Epithelial cell of proximal tubule (primary cell): ENCODE measurements around the gene TMC1. TPM values are rescaled to one million over a fixed set of nuclear protein-coding genes. Genes with fewer than 3 reads are reported as not detected.

Source experiments
- DNase-seq: peaks from one replicate; pipeline ENCODE4 v3.0.0-alpha.2; 2011; ENCODE audit warnings: low read depth
- H3K4me3 ChIP-seq: 2 replicates; pipeline ENCODE4 v1.5.1; 2011; ENCODE audit warnings: low read depth, mild to moderate bottlenecking, low read length
- total RNA-seq: library from RNA; depleted of rRNA; stranded (reverse); fragments of >200 nt; gene quantifications from 2 replicates; pipeline ENCODE4 v1.2.3, GENCODE V29; 2015
- TF ChIP-seq, protein P1 (sequence below): conservative IDR thresholded peaks from 2 replicates; pipeline ENCODE4 v1.5.1; 2012; ENCODE audit warnings: low read depth, mild to moderate bottlenecking, low read length

The TMC1 gene
- total RNA-seq, 1 donor from 2014 or later: not detected

DNA sequence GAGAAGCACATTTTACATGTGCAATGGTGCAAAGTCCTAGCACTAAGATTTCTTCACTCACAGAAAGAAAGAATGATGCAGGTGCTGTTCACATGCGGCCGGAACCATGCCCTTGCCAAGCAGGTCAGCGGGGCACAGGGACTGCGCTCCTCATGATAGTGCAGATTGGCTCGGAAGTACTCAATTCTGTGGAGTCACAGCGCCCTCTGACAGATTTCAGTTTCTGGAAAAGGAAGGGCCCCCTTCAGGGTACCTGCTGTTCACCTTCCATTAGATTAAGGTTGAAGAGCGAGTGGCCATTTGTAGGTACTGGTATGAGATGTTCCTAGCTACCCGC lies 75.7 kb downstream of the TMC1 start:
- TF ChIP-seq, protein P1, sequence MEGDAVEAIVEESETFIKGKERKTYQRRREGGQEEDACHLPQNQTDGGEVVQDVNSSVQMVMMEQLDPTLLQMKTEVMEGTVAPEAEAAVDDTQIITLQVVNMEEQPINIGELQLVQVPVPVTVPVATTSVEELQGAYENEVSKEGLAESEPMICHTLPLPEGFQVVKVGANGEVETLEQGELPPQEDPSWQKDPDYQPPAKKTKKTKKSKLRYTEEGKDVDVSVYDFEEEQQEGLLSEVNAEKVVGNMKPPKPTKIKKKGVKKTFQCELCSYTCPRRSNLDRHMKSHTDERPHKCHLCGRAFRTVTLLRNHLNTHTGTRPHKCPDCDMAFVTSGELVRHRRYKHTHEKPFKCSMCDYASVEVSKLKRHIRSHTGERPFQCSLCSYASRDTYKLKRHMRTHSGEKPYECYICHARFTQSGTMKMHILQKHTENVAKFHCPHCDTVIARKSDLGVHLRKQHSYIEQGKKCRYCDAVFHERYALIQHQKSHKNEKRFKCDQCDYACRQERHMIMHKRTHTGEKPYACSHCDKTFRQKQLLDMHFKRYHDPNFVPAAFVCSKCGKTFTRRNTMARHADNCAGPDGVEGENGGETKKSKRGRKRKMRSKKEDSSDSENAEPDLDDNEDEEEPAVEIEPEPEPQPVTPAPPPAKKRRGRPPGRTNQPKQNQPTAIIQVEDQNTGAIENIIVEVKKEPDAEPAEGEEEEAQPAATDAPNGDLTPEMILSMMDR: peak; percentile 19
- H3K4me3 ChIP-seq: no peak overlapping the region
- DNase-seq: no peak

DNA sequence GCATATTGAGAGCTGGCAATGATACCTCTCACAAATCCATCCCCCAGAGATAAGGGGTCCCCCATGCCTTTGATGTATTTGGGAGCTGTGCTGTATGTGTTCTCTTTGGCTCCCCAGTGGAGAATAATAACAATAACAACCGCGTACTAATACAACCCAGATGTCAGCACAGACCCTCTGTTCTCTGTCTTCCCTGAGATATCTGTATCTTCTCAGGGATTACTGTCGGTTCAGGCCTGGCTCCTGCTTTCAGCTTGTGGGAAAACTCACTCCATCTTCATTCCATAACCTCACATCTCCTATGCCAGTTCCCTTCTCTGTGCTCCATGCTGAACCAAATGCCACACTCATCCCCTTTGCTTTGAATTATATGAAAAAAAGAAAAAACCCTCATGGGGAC lies 76.2 kb downstream of the TMC1 start:
- TF ChIP-seq, protein P1: no peak
- DNase-seq: no peak
- no peak overlapping the region for H3K4me3 ChIP-seq

DNA sequence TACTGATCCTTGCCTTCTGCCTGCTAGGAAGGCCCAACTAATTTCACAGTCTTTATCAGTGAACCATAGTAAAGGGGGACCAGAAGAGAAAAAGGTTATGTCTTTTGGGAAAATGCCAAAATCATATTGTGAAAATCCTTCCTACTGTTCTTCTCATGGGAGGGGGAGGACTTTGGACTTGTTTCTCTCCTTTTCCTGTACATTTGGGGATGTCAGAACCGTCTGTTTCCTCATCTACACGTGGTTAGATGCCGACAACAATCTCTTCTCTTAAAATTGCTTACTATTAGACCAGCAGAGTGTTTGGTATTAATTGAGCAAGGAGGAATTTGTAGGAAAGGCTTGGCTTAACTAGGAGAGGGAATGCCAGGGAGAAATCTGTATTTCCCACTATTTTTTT lies 77.2 kb downstream of the TMC1 start:
- TF ChIP-seq, protein P1: no peak
- DNase-seq: no peak
- no peak overlapping the region for H3K4me3 ChIP-seq

DNA sequence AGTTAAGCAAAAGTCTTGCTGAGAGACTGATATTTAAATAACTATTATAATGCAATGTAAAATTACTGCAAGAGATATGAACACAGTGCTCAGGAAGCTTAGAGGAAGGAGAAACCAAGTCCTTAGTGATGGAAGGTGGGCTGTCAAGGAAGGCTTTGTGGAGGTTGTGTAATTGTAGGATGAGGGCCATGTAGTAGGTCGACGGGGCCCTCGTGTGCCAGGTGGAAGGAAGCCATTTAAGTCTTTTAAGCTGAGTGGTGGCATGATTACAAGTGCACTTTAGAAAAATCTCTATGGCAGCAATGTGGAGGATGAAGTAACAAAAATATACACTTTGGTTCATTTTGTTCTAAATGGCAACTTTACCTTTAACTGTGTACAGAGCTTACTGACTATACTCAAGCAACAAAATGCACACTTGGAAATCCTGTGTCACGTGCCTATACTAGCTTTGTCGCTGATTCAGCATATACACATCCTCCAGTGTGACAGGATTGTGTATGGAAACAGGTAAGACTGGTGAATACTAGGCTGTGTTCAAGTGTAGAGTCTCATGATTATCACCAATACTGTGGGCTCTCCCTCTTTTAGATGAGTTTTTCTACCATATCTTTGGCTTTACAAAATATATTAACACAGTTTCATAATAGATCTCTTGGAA lies 78.6 kb downstream of the TMC1 start:
- no peak for DNase-seq
- no peak overlapping the region for H3K4me3 ChIP-seq
- TF ChIP-seq, protein P1: no peak

DNA sequence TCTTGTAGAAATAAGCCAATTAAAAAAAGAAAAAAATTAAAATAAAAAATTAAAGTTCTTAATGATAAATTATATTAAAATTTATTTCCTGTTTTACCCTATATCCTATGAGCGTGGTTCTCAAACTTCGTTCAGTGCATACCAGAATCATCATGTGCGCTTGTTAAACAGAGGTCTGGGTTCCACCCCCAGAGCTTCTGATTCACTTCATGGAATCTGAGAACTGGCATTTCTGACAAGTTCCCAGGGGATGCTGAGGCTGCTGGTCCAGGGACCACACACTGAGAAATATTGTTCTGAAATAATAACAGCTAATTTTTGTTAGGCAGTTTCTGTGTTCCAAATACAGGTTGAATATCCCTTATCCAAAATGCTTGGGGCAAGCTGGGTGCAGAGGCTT lies 79.3 kb downstream of the TMC1 start:
- TF ChIP-seq, protein P1: no peak
- no peak for DNase-seq
- no peak overlapping the region for H3K4me3 ChIP-seq

DNA sequence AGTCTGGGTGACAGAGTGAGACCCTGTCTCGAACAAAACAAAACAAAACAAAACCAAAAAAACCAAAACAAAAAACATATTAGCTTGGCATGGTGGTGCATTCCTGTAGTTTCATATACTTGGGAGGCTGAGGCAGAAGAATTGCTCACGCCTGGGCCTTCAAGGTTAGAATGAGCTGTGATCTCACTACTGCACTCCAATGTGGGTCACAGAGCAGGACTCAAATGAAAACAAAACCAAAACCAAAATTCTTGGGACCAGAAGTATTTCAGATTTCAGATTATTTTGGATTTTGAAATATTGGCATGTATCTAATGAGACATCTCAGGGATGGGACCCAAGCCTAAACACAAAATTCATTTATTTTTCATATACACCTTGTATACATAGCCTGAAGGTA lies 80.2 kb downstream of the TMC1 start:
- TF ChIP-seq, protein P1: no peak
- DNase-seq: no peak
- H3K4me3 ChIP-seq: no peak overlapping the region

DNA sequence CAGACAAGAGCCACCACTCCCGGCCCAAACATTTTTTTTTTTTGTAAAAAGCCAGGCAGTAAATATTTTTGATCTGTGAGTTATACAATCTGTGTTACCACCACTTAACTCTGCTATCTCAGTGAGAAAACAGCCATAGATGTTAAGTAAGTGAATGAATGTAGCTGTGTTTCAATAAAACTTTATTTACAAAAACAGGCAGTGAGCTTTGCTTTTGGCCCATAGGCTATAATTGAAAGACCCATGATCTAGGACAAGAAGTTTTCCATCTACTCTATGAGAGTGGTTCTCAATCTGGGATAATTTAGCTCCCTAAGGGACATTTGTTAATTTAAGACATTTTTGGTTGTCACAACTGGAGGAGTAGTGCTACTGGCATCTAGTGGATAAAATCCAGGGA lies 91.0 kb downstream of the TMC1 start:
- TF ChIP-seq, protein P1: peak; percentile 31
- no peak for DNase-seq
- no peak overlapping the region for H3K4me3 ChIP-seq
